Sigmoid colon (tissue), 4 donors: Measurements from ENCODE around the gene TCF7L2.

Experiments used
- CTCF ChIP-seq, 4 experiments: fragments of 450-650 bp in 3 of 4; fragments of 200-600 bp in 1 of 4; IDR thresholded peaks; one replicate each; pipeline ENCODE4 v1.5.1; 2016 to 2019; ENCODE audit warnings: antibody characterized with exemption in 4 of 4, mild to moderate bottlenecking in 3 of 4, moderate library complexity in 2 of 4
- POLR2A ChIP-seq, 2 donors: fragments of 450-650 bp; IDR thresholded peaks; one replicate each; pipeline ENCODE4 v1.6.1; 2016; ENCODE audit warnings: antibody characterized with exemption in 2 of 2, mild to moderate bottlenecking in 2 of 2, moderate library complexity in 2 of 2
- POLR2AphosphoS5 ChIP-seq, 4 donors: sonication (generic); formaldehyde crosslinking; IDR thresholded peaks; one replicate each; pipeline ENCODE4 v1.6.1; 2017; ENCODE audit warnings: antibody characterized with exemption in 4 of 4

DNA sequence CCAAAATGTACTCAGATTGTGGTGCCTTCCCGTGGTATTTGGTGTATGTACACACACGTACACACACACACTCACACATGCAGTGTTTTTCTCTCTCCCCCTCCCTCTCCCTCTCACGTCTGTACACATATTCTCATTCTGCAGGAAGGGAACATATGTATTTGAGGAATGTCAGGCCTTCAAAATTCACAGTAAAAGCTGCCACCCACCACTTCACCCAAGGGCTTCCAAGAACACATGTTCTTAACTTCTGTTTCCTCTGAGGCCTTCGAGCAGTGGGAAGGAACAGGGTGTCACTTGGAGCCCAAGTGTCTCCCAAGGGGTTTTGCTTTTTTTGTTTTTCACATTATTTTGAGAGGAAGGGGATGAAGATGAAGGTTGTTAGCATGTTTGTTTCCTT, 198.9 kb downstream of the TCF7L2 start:
- TF ChIP-seq CTCF (IDR thresholded peaks at IDR 0.05) (no peak), POLR2A (IDR thresholded peaks at IDR 0.05) (no peak), POLR2AphosphoS5 (IDR thresholded peaks at IDR 0.05) (no peak)
